NT2/D1 (cell line): ENCODE measurements around the gene AKR1B15.

Experiments used
- SUZ12 ChIP-seq: IDR thresholded peaks from 2 replicates; pipeline ENCODE4 v1.6.1; 2011; ENCODE audit not compliant: insufficient read length, insufficient read depth; ENCODE audit errors: extremely low read depth
- YY1 ChIP-seq: IDR thresholded peaks from 2 replicates; pipeline ENCODE4 v1.6.1; 2011; ENCODE audit not compliant: insufficient read length, insufficient read depth

DNA sequence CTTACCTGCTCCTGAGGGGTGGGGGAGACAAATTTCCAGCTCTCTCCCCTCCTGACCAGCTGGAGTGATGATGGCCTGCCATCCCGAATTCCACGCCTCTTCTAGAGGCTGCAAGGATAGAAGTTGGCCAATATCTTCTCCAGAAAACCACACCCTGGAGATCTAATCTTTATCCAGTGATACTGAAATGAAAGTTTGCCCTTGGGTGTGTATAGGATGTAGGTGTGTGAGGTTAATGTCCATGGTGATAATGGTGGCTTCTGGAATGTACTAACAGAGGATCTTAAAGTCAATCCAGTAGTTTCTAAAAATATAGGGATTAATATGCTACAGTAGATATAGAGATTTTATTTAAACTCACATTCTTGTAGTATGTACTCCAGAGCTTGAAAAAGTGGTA lies 22.2 kb downstream of the AKR1B15 start:
- TF ChIP-seq YY1 (no peak), SUZ12 (no peak)
